GM23338 (cell line): ENCODE results near the gene PAK1. TPM values are rescaled to one million over a fixed set of nuclear protein-coding genes. Genes with fewer than 3 reads are reported as not detected.

Experiments used
- ATAC-seq: fragments of 200-7000 bp; cut with Tn5 transposase; 3 replicates; pipeline ENCODE4 v1.9.1; 2020
- DNase-seq: peaks from one replicate; pipeline ENCODE4 v3.0.0-alpha.2; 2015; ENCODE audit warnings: low spot score
- H2AFZ ChIP-seq: fragments of 200-600 bp; sonication (generic); 2 replicates; pipeline ENCODE4 v1.8.0; 2016; ENCODE audit warnings: antibody characterized with exemption, mild to moderate bottlenecking, moderate library complexity
- H3F3A ChIP-seq: fragments of 200-600 bp; sonication (generic); replicated peaks from 2 replicates; pipeline ENCODE4 v1.8.0; 2017; ENCODE audit warnings: antibody characterized with exemption, mixed run types, low read depth
- H3K27ac ChIP-seq: fragments of 200-600 bp; sonication (generic); 2 replicates; pipeline ENCODE4 v1.6.1; 2016; ENCODE audit warnings: low read depth
- H3K27me3 ChIP-seq: fragments of 200-600 bp; sonication (generic); 2 replicates; pipeline ENCODE4 v1.8.0; 2016; ENCODE audit warnings: mild to moderate bottlenecking, mixed run types, moderate library complexity; ENCODE audit not compliant: insufficient read depth
- H3K36me3 ChIP-seq: fragments of 200-600 bp; sonication (generic); 2 replicates; pipeline ENCODE4 v1.8.0; 2016; ENCODE audit warnings: mild to moderate bottlenecking; ENCODE audit not compliant: insufficient read depth
- H3K4me1 ChIP-seq: fragments of 200-600 bp; sonication (generic); 2 replicates; pipeline ENCODE4 v1.8.0; 2016; ENCODE audit warnings: mild to moderate bottlenecking, moderate library complexity; ENCODE audit not compliant: insufficient read depth
- H3K4me2 ChIP-seq: fragments of 200-600 bp; sonication (generic); 2 replicates; pipeline ENCODE4 v1.7.1; 2017; ENCODE audit warnings: mixed run types
- H3K4me3 ChIP-seq: fragments of 200-600 bp; sonication (generic); 2 replicates; pipeline ENCODE4 v1.6.1; 2016; ENCODE audit warnings: mixed run types
- H3K79me2 ChIP-seq: fragments of 200-600 bp; sonication (generic); replicated peaks from 2 replicates; pipeline ENCODE4 v1.8.0; 2017; ENCODE audit warnings: mild to moderate bottlenecking; ENCODE audit not compliant: insufficient read depth
- H3K9me2 ChIP-seq: fragments of 200-600 bp; sonication (generic); 2 replicates; pipeline ENCODE4 v1.8.0; 2017; ENCODE audit not compliant: insufficient read depth
- H4K20me1 ChIP-seq: fragments of 200-600 bp; sonication (generic); replicated peaks from 2 replicates; pipeline ENCODE4 v1.8.0; 2017; ENCODE audit warnings: mild to moderate bottlenecking; ENCODE audit not compliant: insufficient read depth
- H3K27ac Mint-ChIP-seq: 2 replicates; pipeline ENCODE4 v1.8.0; 2020; ENCODE audit warnings: inconsistent platforms, mild to moderate bottlenecking, moderate library complexity, mixed read lengths
- H3K27me3 Mint-ChIP-seq: 3 replicates; pipeline ENCODE4 v1.8.0; 2022; ENCODE audit warnings: low read depth, mild to moderate bottlenecking, moderate library complexity, mixed read lengths, inconsistent platforms; ENCODE audit not compliant: insufficient read depth, poor library complexity
- H3K36me3 Mint-ChIP-seq: 3 replicates; pipeline ENCODE4 v1.8.0; 2021; ENCODE audit warnings: low read depth, mild to moderate bottlenecking, inconsistent platforms, moderate library complexity, mixed read lengths
- H3K4me1 Mint-ChIP-seq: 3 replicates; pipeline ENCODE4 v1.8.0; 2020; ENCODE audit warnings: mild to moderate bottlenecking, inconsistent platforms, mixed read lengths
- H3K4me3 Mint-ChIP-seq: 3 replicates; pipeline ENCODE4 v1.8.0; 2021; ENCODE audit warnings: moderate library complexity, mild to moderate bottlenecking, inconsistent platforms, mixed read lengths
- H3K9me3 Mint-ChIP-seq: 3 replicates; pipeline ENCODE4 v1.8.0; 2020; ENCODE audit warnings: moderate library complexity, mild to moderate bottlenecking, inconsistent platforms, mixed read lengths
- EZH2phosphoT487 ChIP-seq: fragments of 200-600 bp; sonication (generic); IDR thresholded peaks from one replicate; pipeline ENCODE4 v1.8.1; 2018; ENCODE audit warnings: antibody characterized with exemption; ENCODE audit not compliant: unreplicated experiment
- NANOG ChIP-seq: IDR thresholded peaks from 2 replicates; pipeline ENCODE4 v1.6.1; 2016; ENCODE audit warnings: antibody characterized with exemption, borderline replicate concordance
- polyA plus RNA-seq: library from polyadenylated mRNA; unstranded; fragments of >200 nt; fragmentation: Nextera tagmentation; extraction: Ambion mirVana; gene quantifications from 2 replicates; pipeline ENCODE4 v1.2.1, GENCODE V29; 2016
- total RNA-seq: library from RNA; depleted of rRNA; stranded (reverse); fragments of >200 nt; shearing (Covaris generic); gene quantifications from 2 replicates; pipeline ENCODE4 v1.2.3, GENCODE V29; 2014
- TF ChIP-seq, protein P1 (sequence below): fragments of 250-450 bp; sonication (Bioruptor Pico); IDR thresholded peaks from 2 replicates; pipeline ENCODE4 v1.5.0; 2020; ENCODE audit warnings: mild to moderate bottlenecking, moderate library complexity
- TF ChIP-seq, protein P2 (sequence below), 2 experiments: fragments of 200-600 bp in 1 of 2; sonication (generic) in 1 of 2; conservative IDR thresholded peaks; 2 replicates each; pipeline versions ENCODE4 v1.5.1 to v1.6.1; 2016 to 2017; ENCODE audit warnings: antibody characterized with exemption in 2 of 2, low read depth in 2 of 2, mild to moderate bottlenecking in 2 of 2, moderate library complexity in 1 of 2

PAK1 gene
- total and polyA plus RNA-seq, 2 experiments from 2014 or later = 102 to 175 TPM

- H3F3A ChIP-seq = peaks cover 5% of the 10 kb centered on the region
- H3K36me3 ChIP-seq = no peaks in the 10 kb centered on the region
- H3K9me3 Mint-ChIP-seq = no peaks in the 10 kb centered on the region
- ATAC-seq (no peak), DNase-seq (no peak)
- no peak overlapping the region for H3K27ac Mint-ChIP-seq
- H3K27ac ChIP-seq = peak overlapping the region; percentile 92
- peaks cover 90% of the 10 kb centered on the region for H3K79me2 ChIP-seq
- H3K27me3 Mint-ChIP-seq = no peaks in the 10 kb centered on the region
- no peak overlapping the region for H2AFZ ChIP-seq
- no peaks in the 10 kb centered on the region for H3K9me2 ChIP-seq
- no peaks in the 10 kb centered on the region for H4K20me1 ChIP-seq
- peaks cover 57% of the 10 kb centered on the region for H3K4me1 ChIP-seq
- TF ChIP-seq, protein P1, sequence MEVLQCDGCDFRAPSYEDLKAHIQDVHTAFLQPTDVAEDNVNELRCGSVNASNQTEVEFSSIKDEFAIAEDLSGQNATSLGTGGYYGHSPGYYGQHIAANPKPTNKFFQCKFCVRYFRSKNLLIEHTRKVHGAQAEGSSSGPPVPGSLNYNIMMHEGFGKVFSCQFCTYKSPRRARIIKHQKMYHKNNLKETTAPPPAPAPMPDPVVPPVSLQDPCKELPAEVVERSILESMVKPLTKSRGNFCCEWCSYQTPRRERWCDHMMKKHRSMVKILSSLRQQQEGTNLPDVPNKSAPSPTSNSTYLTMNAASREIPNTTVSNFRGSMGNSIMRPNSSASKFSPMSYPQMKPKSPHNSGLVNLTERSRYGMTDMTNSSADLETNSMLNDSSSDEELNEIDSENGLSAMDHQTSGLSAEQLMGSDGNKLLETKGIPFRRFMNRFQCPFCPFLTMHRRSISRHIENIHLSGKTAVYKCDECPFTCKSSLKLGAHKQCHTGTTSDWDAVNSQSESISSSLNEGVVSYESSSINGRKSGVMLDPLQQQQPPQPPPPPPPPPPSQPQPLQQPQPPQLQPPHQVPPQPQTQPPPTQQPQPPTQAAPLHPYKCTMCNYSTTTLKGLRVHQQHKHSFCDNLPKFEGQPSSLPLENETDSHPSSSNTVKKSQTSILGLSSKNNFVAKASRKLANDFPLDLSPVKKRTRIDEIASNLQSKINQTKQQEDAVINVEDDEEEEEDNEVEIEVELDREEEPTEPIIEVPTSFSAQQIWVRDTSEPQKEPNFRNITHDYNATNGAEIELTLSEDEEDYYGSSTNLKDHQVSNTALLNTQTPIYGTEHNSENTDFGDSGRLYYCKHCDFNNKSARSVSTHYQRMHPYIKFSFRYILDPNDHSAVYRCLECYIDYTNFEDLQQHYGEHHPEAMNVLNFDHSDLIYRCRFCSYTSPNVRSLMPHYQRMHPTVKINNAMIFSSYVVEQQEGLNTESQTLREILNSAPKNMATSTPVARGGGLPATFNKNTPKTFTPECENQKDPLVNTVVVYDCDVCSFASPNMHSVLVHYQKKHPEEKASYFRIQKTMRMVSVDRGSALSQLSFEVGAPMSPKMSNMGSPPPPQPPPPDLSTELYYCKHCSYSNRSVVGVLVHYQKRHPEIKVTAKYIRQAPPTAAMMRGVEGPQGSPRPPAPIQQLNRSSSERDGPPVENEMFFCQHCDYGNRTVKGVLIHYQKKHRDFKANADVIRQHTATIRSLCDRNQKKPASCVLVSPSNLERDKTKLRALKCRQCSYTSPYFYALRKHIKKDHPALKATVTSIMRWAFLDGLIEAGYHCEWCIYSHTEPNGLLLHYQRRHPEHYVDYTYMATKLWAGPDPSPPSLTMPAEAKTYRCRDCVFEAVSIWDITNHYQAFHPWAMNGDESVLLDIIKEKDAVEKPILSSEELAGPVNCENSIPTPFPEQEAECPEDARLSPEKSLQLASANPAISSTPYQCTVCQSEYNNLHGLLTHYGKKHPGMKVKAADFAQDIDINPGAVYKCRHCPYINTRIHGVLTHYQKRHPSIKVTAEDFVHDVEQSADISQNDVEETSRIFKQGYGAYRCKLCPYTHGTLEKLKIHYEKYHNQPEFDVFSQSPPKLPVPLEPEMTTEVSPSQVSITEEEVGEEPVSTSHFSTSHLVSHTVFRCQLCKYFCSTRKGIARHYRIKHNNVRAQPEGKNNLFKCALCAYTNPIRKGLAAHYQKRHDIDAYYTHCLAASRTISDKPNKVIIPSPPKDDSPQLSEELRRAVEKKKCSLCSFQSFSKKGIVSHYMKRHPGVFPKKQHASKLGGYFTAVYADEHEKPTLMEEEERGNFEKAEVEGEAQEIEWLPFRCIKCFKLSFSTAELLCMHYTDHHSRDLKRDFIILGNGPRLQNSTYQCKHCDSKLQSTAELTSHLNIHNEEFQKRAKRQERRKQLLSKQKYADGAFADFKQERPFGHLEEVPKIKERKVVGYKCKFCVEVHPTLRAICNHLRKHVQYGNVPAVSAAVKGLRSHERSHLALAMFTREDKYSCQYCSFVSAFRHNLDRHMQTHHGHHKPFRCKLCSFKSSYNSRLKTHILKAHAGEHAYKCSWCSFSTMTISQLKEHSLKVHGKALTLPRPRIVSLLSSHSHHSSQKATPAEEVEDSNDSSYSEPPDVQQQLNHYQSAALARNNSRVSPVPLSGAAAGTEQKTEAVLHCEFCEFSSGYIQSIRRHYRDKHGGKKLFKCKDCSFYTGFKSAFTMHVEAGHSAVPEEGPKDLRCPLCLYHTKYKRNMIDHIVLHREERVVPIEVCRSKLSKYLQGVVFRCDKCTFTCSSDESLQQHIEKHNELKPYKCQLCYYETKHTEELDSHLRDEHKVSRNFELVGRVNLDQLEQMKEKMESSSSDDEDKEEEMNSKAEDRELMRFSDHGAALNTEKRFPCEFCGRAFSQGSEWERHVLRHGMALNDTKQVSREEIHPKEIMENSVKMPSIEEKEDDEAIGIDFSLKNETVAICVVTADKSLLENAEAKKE (CRISPR knock-in tag) = no peak
- TF ChIP-seq EZH2phosphoT487 (no peak), NANOG (no peak)
- TF ChIP-seq, protein P2, sequence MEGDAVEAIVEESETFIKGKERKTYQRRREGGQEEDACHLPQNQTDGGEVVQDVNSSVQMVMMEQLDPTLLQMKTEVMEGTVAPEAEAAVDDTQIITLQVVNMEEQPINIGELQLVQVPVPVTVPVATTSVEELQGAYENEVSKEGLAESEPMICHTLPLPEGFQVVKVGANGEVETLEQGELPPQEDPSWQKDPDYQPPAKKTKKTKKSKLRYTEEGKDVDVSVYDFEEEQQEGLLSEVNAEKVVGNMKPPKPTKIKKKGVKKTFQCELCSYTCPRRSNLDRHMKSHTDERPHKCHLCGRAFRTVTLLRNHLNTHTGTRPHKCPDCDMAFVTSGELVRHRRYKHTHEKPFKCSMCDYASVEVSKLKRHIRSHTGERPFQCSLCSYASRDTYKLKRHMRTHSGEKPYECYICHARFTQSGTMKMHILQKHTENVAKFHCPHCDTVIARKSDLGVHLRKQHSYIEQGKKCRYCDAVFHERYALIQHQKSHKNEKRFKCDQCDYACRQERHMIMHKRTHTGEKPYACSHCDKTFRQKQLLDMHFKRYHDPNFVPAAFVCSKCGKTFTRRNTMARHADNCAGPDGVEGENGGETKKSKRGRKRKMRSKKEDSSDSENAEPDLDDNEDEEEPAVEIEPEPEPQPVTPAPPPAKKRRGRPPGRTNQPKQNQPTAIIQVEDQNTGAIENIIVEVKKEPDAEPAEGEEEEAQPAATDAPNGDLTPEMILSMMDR (conservative IDR thresholded peaks at IDR 0.05; ENCODE audit: low read depth in 2 of 2) = no peak
- no peak overlapping the region for H3K4me3 Mint-ChIP-seq
- no peaks in the 10 kb centered on the region for H3K27me3 ChIP-seq
- H3K4me1 Mint-ChIP-seq = peaks cover 68% of the 10 kb centered on the region
- H3K36me3 Mint-ChIP-seq = peaks cover 16% of the 10 kb centered on the region
- 0 out of 2 replicates have a peak overlapping the region, but pooled peaks have one; percentile 2 for H3K4me3 ChIP-seq
- H3K4me2 ChIP-seq = peak overlapping the region; percentile 45
Observed at GRCh38 chr11:77449784-77450183, 24.1 kb downstream of the PAK1 start.
